Measurements from ENCODE around the gene FBXO9.

The FBXO9 gene

DNA sequence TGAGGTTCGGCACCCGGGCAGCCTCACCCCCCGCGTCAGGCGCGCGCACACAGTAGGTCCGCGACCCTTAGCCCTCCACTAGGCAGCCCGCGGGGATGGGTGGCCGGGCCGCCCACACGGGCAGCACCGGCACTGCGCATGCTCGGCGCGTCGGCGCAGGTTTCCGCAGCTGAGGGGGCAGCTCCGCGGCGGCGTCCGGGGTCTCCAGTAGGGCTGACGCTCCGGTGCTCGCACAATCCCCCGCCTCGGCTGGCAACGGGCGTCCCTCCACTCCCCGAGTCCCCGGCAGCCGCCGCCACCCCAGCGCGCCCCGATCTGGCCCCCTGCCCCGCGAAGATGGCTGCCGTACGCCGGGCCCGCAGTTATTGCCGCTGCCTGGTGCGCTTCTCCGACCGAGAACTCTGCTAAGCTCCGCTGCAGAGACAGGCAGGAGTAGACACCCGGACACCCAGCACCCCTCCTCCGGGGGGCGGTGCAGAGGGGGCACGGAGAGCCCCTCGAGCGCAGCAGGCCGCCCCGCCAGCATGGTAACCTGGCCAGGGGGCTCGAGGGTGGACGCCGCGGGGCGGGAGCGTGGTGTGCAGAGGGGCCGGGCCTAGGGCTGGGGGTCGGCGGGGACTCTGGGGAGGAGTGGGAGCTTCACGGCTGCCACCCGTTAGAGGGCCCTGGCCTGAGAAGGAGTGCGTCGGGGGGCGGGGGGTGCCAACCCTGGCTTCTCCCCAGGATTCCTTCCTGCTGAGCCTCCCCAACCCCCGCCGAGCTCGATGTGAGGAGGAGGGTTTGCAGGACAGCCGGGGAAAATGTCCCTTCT is at the start of gene FBXO9:
FBXO9 (plus strand) TSS at position 139 of the 811 bp plus-strand sequence; CDS start at position 525, 386 bp downstream.
- DNase-seq (ENCODE audit: low spot score) = peak; percentile 66

DNA sequence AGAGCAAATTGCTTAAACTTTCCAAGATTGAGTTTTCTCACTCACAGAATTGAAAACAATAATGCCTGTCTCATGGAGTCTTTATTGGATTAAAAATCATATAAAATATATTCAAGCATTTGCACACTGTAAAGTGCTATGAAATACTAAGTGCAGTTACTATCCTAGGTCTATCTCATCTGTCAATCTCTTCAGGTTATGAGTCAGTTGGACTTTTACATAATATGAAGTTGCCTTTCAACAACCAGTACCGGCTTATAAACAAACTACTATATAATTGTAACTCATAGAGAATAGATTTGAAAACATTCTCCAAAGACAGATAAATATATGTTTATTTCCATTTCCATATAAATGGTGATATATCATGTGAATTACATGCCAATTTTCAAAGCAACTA is 49.7 kb upstream of the FBXO9 start:
- no peak for DNase-seq (ENCODE audit: low spot score)

DNA sequence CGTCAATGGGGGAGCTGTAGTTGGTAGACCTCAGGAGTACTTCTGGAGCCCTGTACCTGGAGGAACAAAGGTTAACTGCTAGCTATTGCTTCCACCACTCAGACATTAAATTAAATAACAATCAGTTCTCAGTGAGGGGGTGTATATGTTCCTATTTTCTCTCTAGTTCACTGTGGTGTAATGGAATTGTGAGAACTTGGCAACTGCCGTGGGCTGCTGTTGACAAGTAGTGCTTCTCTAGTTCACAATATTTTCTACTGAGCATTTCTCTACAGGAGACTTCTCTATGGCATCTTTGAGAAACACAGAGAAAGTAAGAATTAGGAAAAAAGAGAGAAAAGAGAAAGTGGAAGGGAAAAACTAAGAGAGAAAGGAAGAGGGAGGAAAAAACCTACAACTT is 46.8 kb upstream of the FBXO9 start:
- DNase-seq (ENCODE audit: low spot score) = no peak

DNA sequence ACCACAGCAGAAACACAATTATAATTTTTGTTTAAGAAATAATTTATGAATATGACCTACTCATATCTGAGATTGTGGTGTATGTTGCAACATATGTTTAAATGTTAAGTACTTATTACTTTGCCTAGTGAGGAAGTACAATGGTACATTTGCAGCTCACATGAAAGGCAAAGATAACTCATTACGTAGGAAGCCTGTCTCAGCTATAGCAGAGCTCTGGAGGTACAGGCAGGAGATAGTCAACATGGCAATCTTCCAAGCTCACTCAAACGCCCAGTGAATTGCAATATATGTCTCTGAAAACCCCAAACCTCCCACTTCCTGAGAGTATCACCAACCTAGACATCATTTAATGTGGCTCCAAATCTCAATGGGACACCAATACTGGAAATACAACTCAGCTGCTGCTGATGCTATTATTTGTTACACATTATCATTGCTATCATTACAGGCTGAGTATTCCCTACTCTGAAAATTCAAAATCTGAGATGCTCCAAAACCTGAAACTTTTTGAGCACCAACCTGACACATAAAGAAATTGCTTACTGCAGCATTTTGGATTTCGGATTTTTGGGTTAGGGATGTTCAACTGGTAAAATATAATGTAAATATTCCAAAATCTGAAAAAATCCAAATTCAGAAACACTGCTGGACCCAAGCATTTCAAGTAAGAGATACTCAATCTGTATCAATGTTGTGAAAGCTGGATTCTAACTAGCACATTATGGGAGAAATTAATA is 45.0 kb upstream of the FBXO9 start:
- no peak for DNase-seq (ENCODE audit: low spot score)

DNA sequence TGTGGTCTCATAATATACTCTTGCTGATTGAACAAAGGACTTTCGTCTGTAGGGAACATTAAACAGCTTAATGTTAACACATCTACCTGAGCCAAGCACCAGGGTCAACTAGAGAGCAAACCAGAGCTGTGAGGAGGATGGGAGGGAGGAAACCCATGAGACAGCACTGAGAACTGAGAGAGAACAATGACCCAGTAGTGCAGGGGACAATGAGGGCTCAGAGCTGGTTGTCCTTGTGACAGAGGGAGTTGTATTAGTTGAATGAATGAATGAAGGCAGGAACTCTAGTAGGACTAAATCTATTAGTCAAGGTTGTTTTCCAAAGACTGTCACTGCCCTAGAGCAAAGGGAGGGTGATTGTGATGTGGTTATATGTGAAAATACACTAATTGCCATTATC is 41.9 kb upstream of the FBXO9 start:
- DNase-seq (ENCODE audit: low spot score) = no peak

DNA sequence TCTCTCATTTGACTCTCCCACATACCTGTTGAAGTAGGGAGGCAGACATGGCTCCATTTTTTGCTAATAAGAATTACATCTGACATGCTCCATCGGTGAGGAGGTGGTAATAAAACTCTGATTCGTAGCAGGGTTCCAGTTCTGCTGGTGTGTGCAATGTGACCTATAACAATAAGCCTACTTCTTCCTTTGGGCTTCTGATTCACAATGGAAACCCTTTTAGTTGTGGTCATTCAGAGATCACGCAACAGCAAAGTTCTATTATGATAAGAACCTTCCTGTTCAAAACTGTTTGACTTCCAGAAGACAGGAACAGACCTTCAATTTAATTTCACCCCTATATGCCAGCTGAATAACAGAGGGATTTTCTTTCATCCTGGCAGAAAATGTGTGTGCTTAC is 38.7 kb upstream of the FBXO9 start:
- no peak for DNase-seq (ENCODE audit: low spot score)

DNA sequence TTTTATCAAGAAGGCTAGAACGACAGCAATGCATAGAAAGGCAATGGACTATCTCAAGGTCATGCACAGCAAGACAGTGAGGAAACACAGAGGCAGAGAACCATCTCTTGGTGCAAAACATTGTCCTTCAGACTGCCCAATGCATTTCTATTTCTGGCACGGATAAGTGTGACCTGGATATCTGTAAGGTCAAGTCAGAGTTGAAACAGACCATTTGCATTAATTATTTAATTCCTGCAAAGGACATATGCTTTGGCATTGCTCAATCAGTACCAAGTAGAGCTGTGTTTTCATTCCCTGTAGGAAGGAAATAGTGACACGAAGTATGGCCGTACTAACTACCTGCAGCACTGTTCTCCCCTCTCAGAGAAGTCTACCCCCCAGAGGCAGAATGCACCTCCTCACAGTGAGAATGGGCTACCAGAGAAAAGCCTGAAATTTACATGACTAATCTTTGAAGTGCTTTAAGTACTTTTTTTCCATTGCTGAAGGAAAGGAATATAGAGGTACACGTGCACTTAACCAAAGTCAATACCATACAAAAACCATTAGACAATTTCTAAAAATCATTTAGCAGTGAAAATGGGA is 38.0 kb upstream of the FBXO9 start:
- no peak for DNase-seq (ENCODE audit: low spot score)

DNA sequence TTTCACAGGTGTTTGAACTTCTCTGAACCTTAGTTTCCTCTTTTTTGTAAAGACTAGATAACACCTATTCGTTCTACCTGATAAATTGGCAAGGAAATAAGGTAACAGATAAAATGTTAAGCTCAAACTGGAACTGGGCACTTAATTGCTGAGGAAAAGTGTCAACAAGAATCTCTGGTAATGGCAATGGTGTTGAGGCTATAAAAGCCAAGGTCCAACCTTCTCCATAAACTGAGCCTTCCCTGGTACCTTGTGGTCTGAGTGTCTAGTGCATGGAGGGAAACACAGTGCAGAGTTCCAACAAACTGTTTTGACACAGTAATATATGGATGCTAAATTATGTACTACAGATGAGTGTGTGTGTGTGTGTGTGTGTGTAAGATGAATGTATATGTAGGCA is 36.7 kb upstream of the FBXO9 start:
- no peak for DNase-seq (ENCODE audit: low spot score)

DNA sequence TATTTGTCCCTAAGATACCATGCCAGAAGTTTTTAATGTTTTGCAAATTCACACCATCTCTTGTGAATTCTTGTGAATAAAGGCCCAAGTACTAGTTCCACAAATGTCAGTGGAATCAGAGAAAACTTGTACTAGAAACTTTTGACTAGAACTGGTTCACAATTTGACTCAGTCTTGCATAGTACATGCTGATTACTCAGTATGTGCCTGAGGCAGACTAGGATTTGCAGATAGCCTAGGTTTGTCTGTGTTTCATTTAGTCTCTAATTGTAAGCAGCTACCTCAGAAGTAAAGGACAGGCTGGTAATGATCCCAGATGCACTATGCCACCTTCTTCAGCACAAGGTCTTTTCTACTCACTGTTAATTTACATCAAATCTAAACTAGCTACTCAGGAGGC is 35.9 kb upstream of the FBXO9 start:
- no peak for DNase-seq (ENCODE audit: low spot score)

DNA sequence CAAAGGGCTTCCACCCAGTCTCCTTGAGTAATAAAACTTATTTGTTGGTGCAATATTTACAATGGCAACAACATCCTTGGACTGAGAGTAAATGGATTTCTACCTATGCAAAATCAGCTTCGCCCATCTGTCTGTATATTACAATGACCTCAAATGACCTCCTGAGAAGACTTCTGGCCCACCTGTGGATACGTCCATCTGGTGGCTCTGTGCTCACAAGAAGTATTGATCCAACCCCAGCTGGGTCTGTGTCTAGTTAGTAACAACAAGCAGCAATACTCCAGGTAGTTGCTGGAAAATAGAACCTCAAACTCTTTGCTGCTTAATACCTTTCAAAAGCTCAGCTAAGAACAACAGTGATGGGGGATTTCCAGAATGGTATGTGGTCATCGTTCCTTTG is 35.4 kb upstream of the FBXO9 start:
- no peak for DNase-seq (ENCODE audit: low spot score)

DNA sequence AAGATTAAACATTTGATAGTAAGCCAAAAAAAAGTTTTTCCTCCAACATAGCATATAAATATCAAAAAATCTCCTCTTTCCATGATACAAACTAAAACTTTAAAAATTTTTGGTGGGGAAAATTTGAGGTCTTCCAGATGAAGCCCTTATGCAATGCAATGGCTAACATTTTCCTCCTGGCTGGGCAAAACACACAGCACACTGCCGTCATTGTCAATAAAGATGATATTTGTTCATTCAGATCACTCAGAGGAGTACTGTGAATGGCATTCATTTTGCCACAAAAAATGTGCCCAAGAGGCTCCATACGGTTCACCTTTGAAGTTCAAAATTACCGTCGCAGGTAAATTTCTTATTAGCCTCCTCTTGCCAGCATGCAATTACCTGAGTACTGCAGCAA is 33.9 kb upstream of the FBXO9 start:
- no peak for DNase-seq (ENCODE audit: low spot score)

DNA sequence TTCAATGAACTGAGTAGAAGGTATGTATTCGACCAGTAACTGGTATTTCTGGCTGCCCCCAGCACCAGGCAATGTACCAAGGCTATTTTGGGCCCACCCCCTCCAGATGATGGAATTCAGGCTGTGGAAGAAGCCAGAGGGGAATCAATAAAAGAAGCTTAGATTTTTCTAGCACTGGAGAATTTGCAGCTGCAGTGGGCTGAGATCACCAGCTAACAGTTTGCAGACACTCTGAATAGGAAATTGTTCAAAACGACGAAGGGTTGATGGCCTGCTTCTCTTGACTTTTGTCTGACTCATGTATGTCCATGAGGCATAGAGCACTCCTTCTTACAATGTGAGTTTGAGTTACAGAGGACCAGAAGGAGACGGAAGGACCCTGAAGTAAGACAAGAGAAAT is 32.4 kb upstream of the FBXO9 start:
- no peak for DNase-seq (ENCODE audit: low spot score)

DNA sequence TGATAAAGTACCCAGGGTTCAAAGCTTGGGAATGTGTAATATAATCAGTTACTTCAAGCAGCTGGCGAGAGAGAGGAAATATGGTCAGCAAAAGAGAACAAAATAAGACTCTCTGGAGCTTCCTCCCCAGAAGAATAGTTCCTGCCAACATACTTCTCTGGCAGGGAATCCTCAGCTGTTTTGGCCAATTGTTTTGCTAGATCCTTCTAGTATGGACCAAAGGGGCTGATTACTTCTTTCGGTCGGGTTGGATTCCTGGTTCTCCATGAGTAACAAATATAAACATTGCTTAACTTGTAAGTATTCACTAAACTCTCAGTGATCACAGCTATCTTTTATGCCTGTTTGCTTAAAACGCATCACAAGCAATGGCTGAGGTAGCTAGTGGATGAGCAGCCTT is 31.4 kb upstream of the FBXO9 start:
- DNase-seq (ENCODE audit: low spot score) = no peak

DNA sequence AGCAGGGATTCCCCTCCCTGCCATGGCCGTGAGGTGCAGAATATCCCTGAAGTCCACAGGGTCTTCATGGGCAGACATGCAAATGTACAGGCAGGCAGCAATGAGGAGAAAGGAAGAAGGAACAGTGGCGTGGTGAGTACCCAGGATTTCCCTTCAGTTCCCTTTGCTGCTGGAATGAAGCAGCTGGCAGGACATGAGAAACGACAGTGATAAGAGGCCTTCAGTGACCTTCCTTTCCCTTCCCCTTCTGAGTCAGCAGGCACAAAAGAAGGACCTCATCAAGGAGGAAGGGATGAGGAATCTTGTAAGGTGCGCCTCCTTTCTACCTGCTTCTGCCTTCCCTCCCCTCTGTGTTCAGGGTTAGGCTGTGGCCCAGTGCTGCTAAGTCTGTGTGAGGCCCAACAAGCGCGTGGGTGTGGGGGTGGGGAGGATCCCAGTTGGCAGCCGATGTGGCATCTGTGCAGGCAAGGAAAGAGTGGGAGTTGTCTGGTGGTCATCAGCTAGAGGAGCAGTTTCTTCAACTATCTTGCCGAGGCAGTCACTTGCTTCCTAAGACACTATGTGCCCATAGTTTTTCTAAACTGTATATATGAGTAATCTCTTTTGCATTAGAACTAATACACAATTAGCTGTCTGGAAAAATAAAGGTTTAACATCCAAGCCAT is 29.5 kb upstream of the FBXO9 start:
- no peak for DNase-seq (ENCODE audit: low spot score)

DNA sequence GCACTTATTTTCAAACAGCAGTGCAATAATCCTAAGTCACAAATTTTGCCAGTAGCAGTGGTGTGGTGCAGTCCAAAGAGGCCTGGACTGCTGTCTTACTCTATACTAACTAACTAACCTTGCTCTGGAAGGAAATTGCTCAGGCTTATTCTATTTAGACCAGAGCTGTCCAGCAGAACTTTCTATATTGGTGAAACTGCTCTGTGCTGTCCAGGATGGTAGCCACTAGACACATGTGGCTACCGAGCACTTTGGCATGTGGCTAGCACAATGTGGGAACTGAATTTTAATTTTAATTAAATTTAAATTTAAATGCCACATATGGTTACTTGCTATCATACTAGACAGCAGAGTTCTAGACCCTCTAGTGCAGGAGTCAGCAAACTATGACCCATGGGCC is 27.1 kb upstream of the FBXO9 start:
- no peak for DNase-seq (ENCODE audit: low spot score)

DNA sequence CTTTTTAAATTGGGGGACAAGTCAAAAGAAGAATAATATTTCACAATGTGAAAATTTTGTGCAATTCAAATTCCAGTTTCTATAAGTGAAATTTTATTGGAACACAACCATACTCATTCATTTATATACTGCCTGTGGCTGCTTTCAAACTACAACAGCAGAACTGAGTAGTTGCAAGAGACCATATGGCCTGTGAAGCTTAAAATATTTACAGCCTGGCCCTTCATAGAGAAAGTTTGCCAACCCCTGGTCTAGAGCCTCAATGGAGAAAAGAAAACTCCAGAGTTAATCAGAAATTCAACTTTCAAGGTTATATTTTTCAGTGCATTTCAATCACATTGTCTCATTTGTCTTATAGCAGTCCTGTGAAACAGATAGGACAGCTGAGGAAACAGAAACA is 26.6 kb upstream of the FBXO9 start:
- no peak for DNase-seq (ENCODE audit: low spot score)

DNA sequence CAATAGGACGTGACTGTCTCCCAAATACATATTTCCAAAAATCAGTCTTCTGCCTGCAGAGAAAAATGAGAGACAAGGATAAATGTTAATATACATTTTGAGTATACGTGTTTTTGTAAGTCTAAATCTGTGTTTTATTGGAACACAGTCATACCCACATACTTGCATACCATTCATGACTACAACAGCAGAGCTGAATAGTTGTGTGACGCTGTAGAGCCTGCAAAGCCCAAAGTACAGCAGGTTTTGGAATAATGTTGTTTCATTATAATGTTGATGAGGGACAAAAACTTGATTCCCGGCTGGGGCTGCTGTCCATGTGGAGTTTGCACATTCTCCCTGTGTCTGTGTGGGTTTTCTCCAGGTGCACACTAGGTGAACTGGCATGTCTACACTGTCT is 23.8 kb upstream of the FBXO9 start:
- no peak for DNase-seq (ENCODE audit: low spot score)

DNA sequence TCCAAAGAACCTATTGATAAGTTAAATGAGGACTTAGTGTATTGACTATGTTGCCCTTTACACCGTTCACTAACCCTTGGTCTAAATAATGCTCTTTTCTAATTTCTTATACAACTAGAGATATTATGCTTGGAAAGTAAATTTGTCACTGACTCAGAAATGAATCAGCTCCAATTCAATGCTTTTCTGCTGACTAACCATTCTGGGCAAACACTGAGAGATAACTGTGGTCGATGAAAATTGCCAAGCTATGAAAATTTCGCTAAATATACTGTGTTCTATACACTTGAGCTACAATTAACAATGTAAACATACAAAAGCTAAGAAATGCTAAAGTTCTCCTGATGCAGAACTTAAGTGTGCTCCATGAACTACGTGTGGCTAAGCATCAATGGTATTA is 23.1 kb upstream of the FBXO9 start:
- peak; percentile 52 for DNase-seq (ENCODE audit: low spot score)

DNA sequence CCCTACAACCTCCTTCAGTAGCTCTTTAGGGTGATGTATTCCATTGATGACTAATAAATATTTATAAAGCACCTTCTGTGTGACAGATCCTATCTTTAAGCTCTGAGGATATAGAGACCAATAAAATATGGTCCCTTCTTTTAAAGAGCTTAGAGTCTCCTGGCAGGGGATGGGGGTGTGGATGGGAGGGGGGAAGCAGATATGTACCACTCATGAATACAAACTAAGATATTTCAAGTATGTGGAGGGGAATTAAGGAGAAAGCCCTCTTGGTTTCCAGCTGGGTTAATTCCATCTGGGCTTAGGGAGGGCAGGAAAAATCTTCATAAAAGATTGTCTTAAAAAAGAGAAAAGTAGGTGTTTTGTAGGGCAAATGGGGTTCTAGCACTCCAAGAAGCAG is 21.6 kb upstream of the FBXO9 start:
- DNase-seq (ENCODE audit: low spot score) = no peak

DNA sequence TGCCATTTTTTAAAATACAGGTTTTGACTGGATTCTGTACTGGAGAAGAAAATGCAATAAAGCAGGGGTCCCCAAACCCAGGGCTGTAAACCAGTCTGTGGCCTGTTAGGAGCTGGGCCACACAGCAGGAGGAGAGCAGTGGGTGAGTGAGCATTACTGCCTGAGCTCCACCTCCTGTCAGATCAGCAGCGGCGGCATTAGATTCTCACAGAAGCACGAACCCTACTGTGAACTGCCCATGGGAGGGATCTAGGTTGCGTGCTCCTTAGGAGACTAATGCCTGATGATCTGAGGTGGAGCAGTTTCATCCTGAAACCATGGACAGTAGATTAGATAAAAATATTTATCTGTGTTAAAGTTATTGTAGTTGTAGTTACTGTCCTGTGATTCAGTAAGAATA is 21.1 kb upstream of the FBXO9 start:
- DNase-seq (ENCODE audit: low spot score) = no peak

DNA sequence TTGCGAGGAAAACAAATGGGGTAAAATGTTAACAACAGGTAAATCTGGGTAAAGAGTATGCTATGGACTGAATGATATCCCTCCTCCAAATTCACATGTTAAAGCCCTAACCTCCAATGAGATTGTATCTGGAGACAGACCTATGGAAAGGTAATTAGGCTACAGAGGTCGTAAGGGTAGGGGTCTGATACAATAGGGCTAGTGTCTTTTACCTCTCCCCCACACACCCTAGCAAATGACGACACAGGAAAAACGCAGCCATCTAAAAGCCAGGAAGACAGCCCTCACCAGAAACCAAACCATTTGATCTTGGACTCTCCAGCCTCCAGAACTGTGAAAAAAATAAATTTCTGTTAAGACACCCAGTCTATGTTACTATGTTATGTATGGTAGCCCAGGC is 20.6 kb upstream of the FBXO9 start:
- DNase-seq (ENCODE audit: low spot score) = no peak

DNA sequence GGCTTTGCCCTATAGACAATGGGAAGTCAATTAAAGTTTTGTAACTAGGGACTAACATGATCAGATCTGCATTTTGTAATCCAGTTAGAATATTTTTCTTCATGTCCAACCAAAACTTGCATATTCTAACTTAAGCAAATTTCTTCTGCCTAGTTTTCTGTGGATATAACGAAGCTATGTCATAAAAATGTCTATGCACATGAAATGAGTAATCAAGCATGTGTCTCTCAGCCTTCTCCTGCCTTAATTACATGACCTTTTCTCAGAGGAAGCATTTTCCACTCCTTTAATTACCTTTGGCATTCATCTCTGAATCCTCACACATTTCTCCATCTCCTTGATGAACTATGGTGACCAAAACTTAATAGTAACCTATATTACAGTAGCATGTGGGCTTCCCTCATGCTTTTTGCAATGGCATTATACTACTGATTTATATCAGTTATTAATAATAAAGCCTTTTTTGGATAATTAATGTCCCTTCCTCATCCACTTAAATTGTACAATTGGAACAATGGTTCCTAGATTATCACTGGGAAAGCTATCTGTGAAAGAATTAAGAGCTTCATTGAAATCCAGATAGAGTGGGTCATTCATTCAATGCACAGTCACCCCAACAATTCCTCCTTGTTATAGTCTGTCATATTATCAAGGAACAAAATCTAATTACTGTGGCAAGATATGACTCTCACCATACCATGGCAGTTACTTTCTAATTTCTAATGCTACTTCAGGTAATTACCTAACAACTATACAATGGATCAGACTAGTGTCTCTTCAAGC is 19.1 kb upstream of the FBXO9 start:
- no peak for DNase-seq (ENCODE audit: low spot score)

Data from LoVo (cell line).